GM13977 (cell line): Measurements from ENCODE around the gene ZSCAN30.

Source experiments
- DNase-seq: peaks from one replicate; pipeline ENCODE4 v3.0.0; 2012; ENCODE audit warnings: low spot score
- CTCF ChIP-seq: IDR thresholded peaks from 2 replicates; pipeline ENCODE4 v1.5.1; 2012; ENCODE audit warnings: mild to moderate bottlenecking, control low read depth; ENCODE audit not compliant: insufficient read depth; ENCODE audit errors: extremely low read depth, missing control alignments
- in situ Hi-C: fragments of 300-500 bp; cut with MboI; formaldehyde crosslinking; loops from one replicate; pipeline ENCODE4 v1.12.0; 2022; ENCODE audit warnings: low sequenced_read_pairs, low pct_unique_long_range_greater_than_20kb, mixed read lengths, inconsistent platforms; ENCODE audit not compliant: unreplicated experiment

ZSCAN30 gene

DNA sequence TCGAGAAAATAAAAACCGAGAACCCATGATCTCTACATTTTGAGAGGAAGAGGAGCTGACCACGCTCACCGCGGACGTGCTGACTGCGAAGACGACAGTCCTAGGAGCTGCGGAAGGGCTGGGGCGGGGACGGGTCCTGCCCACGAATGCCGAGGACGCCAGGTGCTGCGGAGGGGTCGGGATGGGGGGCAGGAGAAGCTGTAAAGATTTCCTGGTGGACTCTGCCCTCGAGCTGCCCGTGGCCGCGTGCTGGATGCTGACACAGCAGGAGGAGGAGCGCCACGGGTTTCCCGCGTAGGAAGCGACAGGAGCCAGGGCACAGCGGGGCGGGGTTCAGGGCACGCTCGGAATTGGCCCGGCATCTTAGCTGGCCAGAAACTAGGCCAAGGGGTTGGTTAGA, 22.2 kb downstream of the ZSCAN30 start:
- DNase-seq: no peak
- TF ChIP-seq CTCF: no peak
- in situ Hi-C loops: no loop called here

DNA sequence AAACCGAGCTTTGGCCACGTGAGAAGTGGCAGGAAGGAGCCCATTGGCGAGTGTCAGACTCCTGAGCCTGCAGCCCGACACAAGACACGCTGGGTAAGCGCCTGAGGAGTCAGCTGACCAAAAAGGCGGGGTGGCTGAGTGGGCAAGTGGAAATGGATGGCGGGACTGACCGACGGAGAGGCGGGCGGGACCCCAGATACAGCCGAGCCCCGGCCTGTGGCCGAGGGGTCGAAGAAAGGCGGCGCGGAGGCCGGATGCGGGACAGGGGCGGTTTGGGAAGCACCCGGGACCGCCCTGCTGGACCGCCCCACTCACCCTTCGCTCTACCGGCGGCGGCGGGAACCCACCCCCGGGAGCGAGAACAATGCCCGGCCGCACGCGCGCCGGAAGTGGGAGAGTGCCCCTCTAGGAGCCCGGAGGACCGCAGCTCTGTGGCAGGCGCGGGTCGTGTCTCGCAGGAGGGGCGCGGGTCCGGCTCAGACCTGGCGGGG, 22.8 kb downstream of the ZSCAN30 start:
- no peak for TF ChIP-seq CTCF
- DNase-seq: no peak
- in situ Hi-C loops: no loop called here

DNA sequence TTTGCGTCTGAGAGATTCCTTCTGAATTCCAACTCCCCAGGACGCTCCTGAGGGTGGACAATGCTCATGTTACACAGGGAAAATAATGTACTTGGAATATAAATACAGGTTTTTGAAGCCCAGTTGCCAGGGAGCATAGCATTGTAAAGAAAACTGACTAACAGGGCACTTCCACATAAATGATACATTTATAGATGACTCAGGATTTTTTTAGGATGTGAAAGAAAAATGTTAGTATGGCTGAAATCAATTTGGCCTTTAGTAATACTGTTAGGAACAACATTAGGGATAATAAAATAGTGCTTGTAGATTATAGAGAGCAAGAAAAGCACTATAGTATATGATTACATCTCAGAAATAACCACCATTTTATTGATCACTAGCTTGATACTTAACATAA, 25.6 kb downstream of the ZSCAN30 start:
- in situ Hi-C loops: no loop called here
- no peak for TF ChIP-seq CTCF
- no peak for DNase-seq

- in situ Hi-C loops: no loop called here
- DNase-seq: no peak
- TF ChIP-seq CTCF: no peak
These were observed 33.1 kb downstream of the ZSCAN30 start for GRCh38 chr18:35256947-35257346.

DNA sequence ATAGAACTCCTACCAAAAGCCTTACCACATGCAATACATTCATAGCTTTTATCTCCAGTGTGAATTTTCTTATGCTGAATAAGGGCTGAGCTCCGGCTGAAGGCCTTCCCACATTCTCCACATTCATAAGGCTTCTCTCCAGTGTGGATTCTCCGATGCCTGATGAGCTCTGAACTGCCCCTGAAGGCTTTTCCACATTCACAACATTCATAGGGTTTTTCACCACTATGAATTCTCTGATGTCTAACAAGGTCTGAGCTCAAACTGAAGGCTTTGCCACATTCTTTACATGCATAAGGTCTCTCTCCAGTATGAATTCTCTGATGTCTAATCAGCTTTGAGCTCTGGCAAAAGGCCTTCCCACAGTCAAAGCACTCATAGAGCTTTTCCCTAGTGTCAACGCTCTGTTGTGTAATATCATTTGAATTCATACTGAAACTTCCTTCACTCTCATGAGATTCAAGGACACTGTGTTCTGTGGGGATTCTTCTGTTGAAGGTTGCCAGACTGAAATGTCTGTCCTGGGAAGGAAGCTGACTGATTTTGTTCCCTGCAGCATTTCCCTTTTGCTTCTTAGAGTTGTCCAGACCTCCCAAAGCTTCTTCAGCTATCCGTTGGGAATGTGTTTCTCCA, 36.3 kb downstream of the ZSCAN30 start:
- TF ChIP-seq CTCF: no peak

DNA sequence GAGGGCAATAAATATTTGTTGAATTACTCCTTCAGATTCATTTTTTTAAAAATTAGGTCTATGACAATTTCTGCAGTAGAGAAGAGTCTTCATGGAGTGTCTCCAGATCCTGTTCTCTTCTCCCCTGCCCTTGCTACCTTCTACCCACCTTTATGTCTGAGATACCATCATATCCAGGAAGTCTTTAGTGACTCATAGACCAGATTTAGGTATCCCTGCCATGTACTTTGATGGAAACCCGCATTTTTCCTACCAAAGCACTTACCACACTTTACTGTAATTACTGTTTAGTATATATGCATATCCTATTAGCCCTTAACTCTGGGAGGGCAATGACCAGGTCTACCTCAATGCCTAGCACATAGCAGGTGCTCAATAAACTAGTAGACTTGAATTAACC, 37.6 kb downstream of the ZSCAN30 start:
- DNase-seq: no peak
- TF ChIP-seq CTCF: no peak
- in situ Hi-C loops: no loop called here

More for the DNA sequence above, 36.3 kb downstream of the ZSCAN30 start:
- in situ Hi-C loops: no loop called here
- no peak for DNase-seq
